ENCODE data around the gene TMEM202. TPM values are rescaled to one million over a fixed set of nuclear protein-coding genes. Genes with fewer than 3 reads are reported as not detected.

The TMEM202 gene
- total and polyA plus RNA-seq, 2 of the 13 experiments (the other 11 are each of a cell fraction or from before 2014, with no cell fraction given): not detected

DNA sequence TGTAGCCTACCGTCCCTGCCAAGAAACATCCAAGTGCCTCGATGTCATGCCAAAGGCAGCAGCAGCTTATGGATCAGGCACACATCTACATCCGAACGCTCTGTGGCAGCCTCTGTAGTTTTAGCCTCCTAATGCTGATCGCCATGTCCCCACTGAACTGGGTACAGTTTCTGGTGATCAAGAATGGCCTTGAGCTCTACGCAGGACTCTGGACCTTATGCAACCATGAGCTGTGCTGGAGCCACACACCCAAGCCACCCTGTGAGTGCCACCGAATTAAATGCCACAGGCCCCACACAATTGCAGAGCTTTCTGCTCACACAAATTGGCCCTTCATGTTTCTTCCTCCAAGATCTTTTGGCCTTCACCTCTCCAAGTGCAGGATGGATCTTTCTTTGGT is 543 bp downstream of the TMEM202 start (continued):
- TF ChIP-seq, protein P1, sequence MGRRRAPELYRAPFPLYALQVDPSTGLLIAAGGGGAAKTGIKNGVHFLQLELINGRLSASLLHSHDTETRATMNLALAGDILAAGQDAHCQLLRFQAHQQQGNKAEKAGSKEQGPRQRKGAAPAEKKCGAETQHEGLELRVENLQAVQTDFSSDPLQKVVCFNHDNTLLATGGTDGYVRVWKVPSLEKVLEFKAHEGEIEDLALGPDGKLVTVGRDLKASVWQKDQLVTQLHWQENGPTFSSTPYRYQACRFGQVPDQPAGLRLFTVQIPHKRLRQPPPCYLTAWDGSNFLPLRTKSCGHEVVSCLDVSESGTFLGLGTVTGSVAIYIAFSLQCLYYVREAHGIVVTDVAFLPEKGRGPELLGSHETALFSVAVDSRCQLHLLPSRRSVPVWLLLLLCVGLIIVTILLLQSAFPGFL (CRISPR knock-in tag; IDR thresholded peaks at IDR 0.05): no peak
- TF ChIP-seq RXRA (CRISPR knock-in tag; IDR thresholded peaks at IDR 0.05) (0 out of 2 replicates have a peak, but pooled peaks have one; percentile 36), PHF21A (CRISPR knock-in tag; IDR thresholded peaks at IDR 0.05) (no peak), ZC3H4 (CRISPR knock-in tag; IDR thresholded peaks at IDR 0.05; ENCODE audit: borderline replicate concordance) (no peak), ATRX (CRISPR knock-in tag; IDR thresholded peaks at IDR 0.05; ENCODE audit: borderline replicate concordance) (no peak), XRCC5 (optimal IDR thresholded peaks at IDR 0.05; ENCODE audit: low read length) (no peak), CBX5 (CRISPR knock-in tag; IDR thresholded peaks at IDR 0.05; ENCODE audit: borderline replicate concordance) (no peak; the same call in 1 of the 2 replicates), TEAD3 (CRISPR knock-in tag; optimal IDR thresholded peaks at IDR 0.05; ENCODE audit: borderline replicate concordance) (peak; percentile 42), KDM6A (CRISPR knock-in tag; IDR thresholded peaks at IDR 0.05; ENCODE audit: low read depth) (no peak), ZNF260 (CRISPR knock-in tag; IDR thresholded peaks at IDR 0.05; ENCODE audit: borderline replicate concordance, low read depth) (no peak), ZNF841 (CRISPR knock-in tag; IDR thresholded peaks at IDR 0.05; ENCODE audit: borderline replicate concordance) (no peak), ZNF451 (CRISPR knock-in tag; IDR thresholded peaks at IDR 0.05) (no peak), MED8 (CRISPR knock-in tag; IDR thresholded peaks at IDR 0.05; ENCODE audit: insufficient replicate concordance) (no peak)
- TF ChIP-seq, protein P2, sequence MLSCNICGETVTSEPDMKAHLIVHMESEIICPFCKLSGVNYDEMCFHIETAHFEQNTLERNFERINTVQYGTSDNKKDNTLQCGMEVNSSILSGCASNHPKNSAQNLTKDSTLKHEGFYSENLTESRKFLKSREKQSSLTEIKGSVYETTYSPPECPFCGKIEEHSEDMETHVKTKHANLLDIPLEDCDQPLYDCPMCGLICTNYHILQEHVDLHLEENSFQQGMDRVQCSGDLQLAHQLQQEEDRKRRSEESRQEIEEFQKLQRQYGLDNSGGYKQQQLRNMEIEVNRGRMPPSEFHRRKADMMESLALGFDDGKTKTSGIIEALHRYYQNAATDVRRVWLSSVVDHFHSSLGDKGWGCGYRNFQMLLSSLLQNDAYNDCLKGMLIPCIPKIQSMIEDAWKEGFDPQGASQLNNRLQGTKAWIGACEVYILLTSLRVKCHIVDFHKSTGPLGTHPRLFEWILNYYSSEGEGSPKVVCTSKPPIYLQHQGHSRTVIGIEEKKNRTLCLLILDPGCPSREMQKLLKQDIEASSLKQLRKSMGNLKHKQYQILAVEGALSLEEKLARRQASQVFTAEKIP (CRISPR knock-in tag; IDR thresholded peaks at IDR 0.05; ENCODE audit: borderline replicate concordance): no peak
- TF ChIP-seq, protein P3, sequence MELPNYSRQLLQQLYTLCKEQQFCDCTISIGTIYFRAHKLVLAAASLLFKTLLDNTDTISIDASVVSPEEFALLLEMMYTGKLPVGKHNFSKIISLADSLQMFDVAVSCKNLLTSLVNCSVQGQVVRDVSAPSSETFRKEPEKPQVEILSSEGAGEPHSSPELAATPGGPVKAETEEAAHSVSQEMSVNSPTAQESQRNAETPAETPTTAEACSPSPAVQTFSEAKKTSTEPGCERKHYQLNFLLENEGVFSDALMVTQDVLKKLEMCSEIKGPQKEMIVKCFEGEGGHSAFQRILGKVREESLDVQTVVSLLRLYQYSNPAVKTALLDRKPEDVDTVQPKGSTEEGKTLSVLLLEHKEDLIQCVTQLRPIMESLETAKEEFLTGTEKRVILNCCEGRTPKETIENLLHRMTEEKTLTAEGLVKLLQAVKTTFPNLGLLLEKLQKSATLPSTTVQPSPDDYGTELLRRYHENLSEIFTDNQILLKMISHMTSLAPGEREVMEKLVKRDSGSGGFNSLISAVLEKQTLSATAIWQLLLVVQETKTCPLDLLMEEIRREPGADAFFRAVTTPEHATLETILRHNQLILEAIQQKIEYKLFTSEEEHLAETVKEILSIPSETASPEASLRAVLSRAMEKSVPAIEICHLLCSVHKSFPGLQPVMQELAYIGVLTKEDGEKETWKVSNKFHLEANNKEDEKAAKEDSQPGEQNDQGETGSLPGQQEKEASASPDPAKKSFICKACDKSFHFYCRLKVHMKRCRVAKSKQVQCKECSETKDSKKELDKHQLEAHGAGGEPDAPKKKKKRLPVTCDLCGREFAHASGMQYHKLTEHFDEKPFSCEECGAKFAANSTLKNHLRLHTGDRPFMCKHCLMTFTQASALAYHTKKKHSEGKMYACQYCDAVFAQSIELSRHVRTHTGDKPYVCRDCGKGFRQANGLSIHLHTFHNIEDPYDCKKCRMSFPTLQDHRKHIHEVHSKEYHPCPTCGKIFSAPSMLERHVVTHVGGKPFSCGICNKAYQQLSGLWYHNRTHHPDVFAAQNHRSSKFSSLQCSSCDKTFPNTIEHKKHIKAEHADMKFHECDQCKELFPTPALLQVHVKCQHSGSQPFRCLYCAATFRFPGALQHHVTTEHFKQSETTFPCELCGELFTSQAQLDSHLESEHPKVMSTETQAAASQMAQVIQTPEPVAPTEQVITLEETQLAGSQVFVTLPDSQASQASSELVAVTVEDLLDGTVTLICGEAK (IDR thresholded peaks at IDR 0.05): no peak
- TF ChIP-seq, protein P3 (CRISPR knock-in tag; IDR thresholded peaks at IDR 0.05): peak; percentile 27; the same call in 1 of the 2 replicates
- TF ChIP-seq, protein P4, sequence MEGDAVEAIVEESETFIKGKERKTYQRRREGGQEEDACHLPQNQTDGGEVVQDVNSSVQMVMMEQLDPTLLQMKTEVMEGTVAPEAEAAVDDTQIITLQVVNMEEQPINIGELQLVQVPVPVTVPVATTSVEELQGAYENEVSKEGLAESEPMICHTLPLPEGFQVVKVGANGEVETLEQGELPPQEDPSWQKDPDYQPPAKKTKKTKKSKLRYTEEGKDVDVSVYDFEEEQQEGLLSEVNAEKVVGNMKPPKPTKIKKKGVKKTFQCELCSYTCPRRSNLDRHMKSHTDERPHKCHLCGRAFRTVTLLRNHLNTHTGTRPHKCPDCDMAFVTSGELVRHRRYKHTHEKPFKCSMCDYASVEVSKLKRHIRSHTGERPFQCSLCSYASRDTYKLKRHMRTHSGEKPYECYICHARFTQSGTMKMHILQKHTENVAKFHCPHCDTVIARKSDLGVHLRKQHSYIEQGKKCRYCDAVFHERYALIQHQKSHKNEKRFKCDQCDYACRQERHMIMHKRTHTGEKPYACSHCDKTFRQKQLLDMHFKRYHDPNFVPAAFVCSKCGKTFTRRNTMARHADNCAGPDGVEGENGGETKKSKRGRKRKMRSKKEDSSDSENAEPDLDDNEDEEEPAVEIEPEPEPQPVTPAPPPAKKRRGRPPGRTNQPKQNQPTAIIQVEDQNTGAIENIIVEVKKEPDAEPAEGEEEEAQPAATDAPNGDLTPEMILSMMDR (CRISPR knock-in tag; IDR thresholded peaks at IDR 0.05): no peak

All from HepG2 (cell line).